ENCODE data around the gene GFPT2. TPM values are rescaled to one million over a fixed set of nuclear protein-coding genes. Genes with fewer than 3 reads are reported as not detected.

GFPT2 gene
- total and polyA plus RNA-seq, 2 of the 8 experiments (the other 6 are each of a cell fraction or from before 2014, with no cell fraction given) = 83.7 to 143 TPM

DNA sequence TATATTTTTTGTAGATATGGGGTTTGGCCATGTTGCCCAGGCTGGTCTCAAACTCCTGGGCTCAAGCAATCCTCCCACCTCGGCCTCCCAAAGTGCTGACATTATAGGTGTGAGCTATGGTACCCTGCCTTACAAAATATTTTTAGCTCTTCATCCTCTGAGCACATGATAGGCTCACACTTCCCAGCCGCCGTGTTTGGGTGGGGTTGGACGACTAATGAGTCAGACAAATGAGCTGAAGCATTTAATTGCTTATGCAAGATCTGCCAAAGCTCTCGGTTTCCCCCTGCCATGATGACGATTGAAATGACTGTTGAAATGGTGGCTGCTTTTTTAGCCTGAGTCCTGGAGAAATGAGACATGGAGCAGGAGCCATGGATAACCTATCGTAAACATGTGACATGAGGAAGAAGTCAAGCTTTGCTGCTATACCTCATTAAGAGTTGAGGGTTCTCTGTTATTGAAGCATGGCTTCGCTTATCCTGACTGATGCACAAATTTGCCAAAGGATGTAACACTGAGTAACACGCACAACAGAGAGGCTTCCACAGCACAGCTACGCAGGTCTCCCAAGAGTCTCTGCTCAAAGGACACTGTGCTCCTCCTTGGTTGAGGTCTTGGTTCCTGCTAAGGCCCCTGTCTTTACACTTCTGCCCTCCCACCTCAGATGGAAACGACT, 48.2 kb upstream of the GFPT2 start (continued):
- no peak for TF ChIP-seq SIRT6 (IDR thresholded peaks at IDR 0.05; ENCODE audit: low read length)
- TF ChIP-seq SIX5 (IDR thresholded peaks at IDR 0.05; ENCODE audit: low read depth, low read length) = no peak

All from H1 (cell line).